WI38 (cell line): ENCODE results near the gene DIPK1B.

Experiments used
- H3K4me3 ChIP-seq: 2 replicates; pipeline ENCODE4 v1.5.1; 2011; ENCODE audit warnings: low read depth, mild to moderate bottlenecking, control low read depth, low read length
- CTCF ChIP-seq: IDR thresholded peaks from 2 replicates; pipeline ENCODE4 v1.5.1; 2012; ENCODE audit warnings: low read depth, mild to moderate bottlenecking, control low read depth, low read length

Gene DIPK1B

DNA sequence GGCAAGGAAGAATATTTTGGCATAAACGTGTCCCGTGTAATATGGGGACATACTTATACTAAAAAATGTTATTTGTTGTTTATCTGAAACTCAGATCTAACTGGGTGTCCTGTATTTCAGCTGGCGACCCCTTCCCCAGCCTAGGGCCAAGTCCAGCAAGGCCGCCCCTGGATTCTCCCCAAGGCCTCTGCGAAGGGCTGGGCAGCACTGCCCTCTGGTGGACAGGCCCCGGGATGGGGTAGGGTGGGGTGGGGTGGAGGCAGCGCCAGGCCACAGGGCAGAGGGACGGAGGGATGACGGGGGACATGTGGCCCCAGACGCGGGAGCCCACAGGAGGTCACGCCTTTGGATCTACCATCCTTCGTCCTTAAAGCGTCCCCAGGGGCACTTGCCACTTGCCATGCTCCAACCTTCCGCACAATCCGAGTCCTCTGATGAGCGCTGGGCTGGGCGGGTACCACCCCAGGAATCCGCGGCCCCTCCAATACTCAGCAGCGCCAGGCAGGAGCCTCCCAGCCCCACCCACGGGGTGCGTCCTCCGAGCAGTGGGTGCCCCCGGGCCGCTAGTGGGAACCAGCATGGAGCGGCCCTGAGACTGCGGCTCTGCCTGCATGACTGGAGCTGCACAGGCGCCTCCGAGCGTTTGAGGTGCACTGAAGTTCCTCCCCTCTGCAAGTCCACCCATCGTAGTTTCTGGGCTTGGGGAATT is 18.1 kb upstream of the DIPK1B start:
- no peak overlapping the region for H3K4me3 ChIP-seq
- peak; percentile 55 for TF ChIP-seq CTCF

- no peak overlapping the region for H3K4me3 ChIP-seq
- no peak for TF ChIP-seq CTCF
Observed at GRCh38 chr9:136694872-136695247, 17.5 kb upstream of the DIPK1B start.

DNA sequence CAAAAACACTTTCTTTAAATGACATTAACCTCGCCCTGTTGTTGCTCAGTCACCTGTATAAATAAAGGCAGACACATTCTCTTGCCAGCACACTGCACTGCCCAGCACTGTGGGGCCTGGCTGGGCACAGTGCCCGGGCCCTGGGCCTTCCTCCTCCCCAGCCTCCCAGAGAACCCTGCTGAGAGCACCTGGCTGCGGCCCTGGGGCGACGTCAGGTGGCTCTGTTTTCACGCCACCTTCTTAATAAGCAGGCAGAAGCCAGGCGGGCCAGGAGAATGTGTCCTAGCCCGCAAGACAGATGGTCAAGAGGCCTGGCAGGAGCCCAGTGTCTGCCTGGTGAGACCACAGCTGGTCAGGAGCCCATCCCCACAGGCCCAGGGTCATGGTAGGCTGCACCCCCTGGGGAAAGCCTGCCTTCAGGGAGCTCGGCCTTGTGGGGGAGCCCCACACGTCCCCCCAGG is 16.9 kb upstream of the DIPK1B start:
- TF ChIP-seq CTCF: no peak
- H3K4me3 ChIP-seq: no peak overlapping the region

- no peak overlapping the region for H3K4me3 ChIP-seq
- TF ChIP-seq CTCF: no peak
Observed at GRCh38 chr9:136695955-136696354, 16.4 kb upstream of the DIPK1B start.

DNA sequence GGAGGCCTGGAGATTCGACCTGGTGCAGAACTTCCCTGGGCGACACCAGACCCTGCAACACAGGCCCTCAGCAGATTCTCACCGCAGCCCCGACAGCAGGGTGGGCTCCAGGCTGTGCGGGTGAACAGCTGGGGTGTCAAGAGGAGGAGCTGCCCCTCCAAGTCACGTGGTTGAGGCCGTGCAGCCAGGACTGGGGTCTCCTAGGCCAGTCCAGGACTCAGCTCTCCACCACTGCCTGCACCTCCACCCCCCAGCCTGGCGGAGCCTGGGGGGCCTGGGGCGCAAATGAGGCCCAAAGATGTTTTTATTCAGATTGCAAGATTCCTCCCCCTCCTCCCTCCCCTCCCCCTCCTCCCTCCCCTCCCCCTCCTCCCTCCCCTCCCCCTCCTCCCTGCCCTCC is 15.9 kb upstream of the DIPK1B start:
- H3K4me3 ChIP-seq: no peak overlapping the region
- no peak for TF ChIP-seq CTCF

- no peak for TF ChIP-seq CTCF
- no peak overlapping the region for H3K4me3 ChIP-seq
Observed at GRCh38 chr9:136697146-136697820, 15.1 kb upstream of the DIPK1B start.

- TF ChIP-seq CTCF: no peak
- H3K4me3 ChIP-seq: no peak overlapping the region
Observed at GRCh38 chr9:136697821-136698526, 14.4 kb upstream of the DIPK1B start.
